ENCODE measurements around the gene GFER.

GFER gene

GRCh38 chr16:1966460-1966859, 17.5 kb upstream of the GFER start, which contains the start of gene RNF151:
RNF151 (plus strand) TSS chr16:1966856; CDS start chr16:1966882, 26 bp downstream.
- TF ChIP-seq CTCF (conservative IDR thresholded peaks at IDR 0.05) = no peak
- peak within 1 kb of the TSS; percentile 84; the same call in 1 of the 2 replicates for H3K27ac ChIP-seq

GRCh38 chr16:1968146-1968953, 15.6 kb upstream of the GFER start:
- no peak for TF ChIP-seq CTCF (conservative IDR thresholded peaks at IDR 0.05)
- no peak overlapping the region for H3K27ac ChIP-seq

- no peak for TF ChIP-seq CTCF (conservative IDR thresholded peaks at IDR 0.05)
These were observed 12.1 kb upstream of the GFER start, which contains the start of gene TBL3 for GRCh38 chr16:1971796-1972489. TBL3 (plus strand) TSS chr16:1972053; CDS start chr16:1972165, 112 bp downstream.

GRCh38 chr16:1972490-1972877, 11.5 kb upstream of the GFER start:
- peak overlapping the region; percentile 79 for H3K27ac ChIP-seq
- no peak for TF ChIP-seq CTCF (conservative IDR thresholded peaks at IDR 0.05)

More at GRCh38 chr16:1971796-1972489, 12.1 kb upstream of the GFER start, which contains the start of gene TBL3:
- peak within 1 kb of the TSS; percentile 79 for H3K27ac ChIP-seq

- TF ChIP-seq CTCF (conservative IDR thresholded peaks at IDR 0.05) = no peak
- H3K27ac ChIP-seq = no peak overlapping the region
These were observed 10.4 kb upstream of the GFER start for GRCh38 chr16:1973461-1974156.

- no peak overlapping the region for H3K27ac ChIP-seq
- no peak for TF ChIP-seq CTCF (conservative IDR thresholded peaks at IDR 0.05)
These were observed 9.6 kb upstream of the GFER start for GRCh38 chr16:1974157-1975070.
